ENCODE results near the gene GPS2. TPM values are rescaled to one million over a fixed set of nuclear protein-coding genes. Genes with fewer than 3 reads are reported as not detected.
A peak's percentile ranks its signal among the peaks of the same experiment; 100 is the strongest.
"Not testable (repeated sequence)": the region's sequence is repeated elsewhere in the genome, so short reads cannot be mapped to it uniquely, and the experiment has no call there.

The GPS2 gene
- total RNA-seq, 1 donor, result 69.1 TPM

- DNase-seq (ENCODE audit: low read depth), result peak; percentile 70
Measured at GRCh38 chr17:7348478-7349242, 33.5 kb upstream of the GPS2 start.

GRCh38 chr17:7347630-7348477 lies 32.7 kb upstream of the GPS2 start:
- no peak for DNase-seq (ENCODE audit: low read depth)
- H3K4me3 ChIP-seq (ENCODE audit: low read depth, low read length), result no peak overlapping the region
- TF ChIP-seq CTCF (IDR thresholded peaks at IDR 0.05; ENCODE audit: insufficient read depth, low read length), result no peak

More at GRCh38 chr17:7348478-7349242, 33.5 kb upstream of the GPS2 start:
- H3K4me3 ChIP-seq (ENCODE audit: low read depth, low read length), result no peak overlapping the region
- TF ChIP-seq CTCF (IDR thresholded peaks at IDR 0.05; ENCODE audit: insufficient read depth, low read length), result no peak

GRCh38 chr17:7346761-7347614 lies 31.8 kb upstream of the GPS2 start:
- H3K4me3 ChIP-seq (ENCODE audit: low read depth, low read length), result no peak overlapping the region
- TF ChIP-seq CTCF (IDR thresholded peaks at IDR 0.05; ENCODE audit: insufficient read depth, low read length), result no peak
- no peak for DNase-seq (ENCODE audit: low read depth)

- no peak overlapping the region for H3K4me3 ChIP-seq (ENCODE audit: low read depth, low read length)
- TF ChIP-seq CTCF (IDR thresholded peaks at IDR 0.05; ENCODE audit: insufficient read depth, low read length), result no peak
- no peak for DNase-seq (ENCODE audit: low read depth)
Measured at GRCh38 chr17:7343250-7343649, 28.1 kb upstream of the GPS2 start.

- DNase-seq (ENCODE audit: low read depth), result no peak
- TF ChIP-seq CTCF (IDR thresholded peaks at IDR 0.05; ENCODE audit: insufficient read depth, low read length), result no peak
- H3K4me3 ChIP-seq (ENCODE audit: low read depth, low read length), result no peak overlapping the region
Measured at GRCh38 chr17:7341842-7342241, 26.7 kb upstream of the GPS2 start.

- no peak overlapping the region for H3K4me3 ChIP-seq (ENCODE audit: low read depth, low read length)
- DNase-seq (ENCODE audit: low read depth), result no peak
- TF ChIP-seq CTCF (IDR thresholded peaks at IDR 0.05; ENCODE audit: insufficient read depth, low read length), result no peak
Measured at GRCh38 chr17:7340179-7340578, 25.0 kb upstream of the GPS2 start.

- DNase-seq (ENCODE audit: low read depth); H3K4me3 ChIP-seq (ENCODE audit: low read depth, low read length): not testable (repeated sequence)
Measured at GRCh38 chr17:7337600-7337999, 22.4 kb upstream of the GPS2 start.
